PC-3 (cell line): ENCODE results near the gene MAGI1. TPM values are rescaled to one million over a fixed set of nuclear protein-coding genes. Genes with fewer than 3 reads are reported as not detected.

Source experiments
- ATAC-seq: fragments of 200-7000 bp; cut with Tn5 transposase; 2 replicates; pipeline ENCODE4 v1.9.1; 2020; ENCODE audit warnings: mild to moderate bottlenecking, moderate library complexity
- BruUV-seq: library from RNA; stranded (reverse); fragments of 400-500 nt; replicated peaks from 2 replicates; lab custom pipeline; 2021; lab: Mats Ljungman, UMichigan
- CTCF ChIA-PET: fragments of 300-600 bp; sonication (Branson Sonifier 250); formaldehyde crosslinking; loops from one replicate; lab custom pipeline; 2022; ENCODE audit warnings: antibody characterized with exemption; lab: Charles Lee
- POLR2A ChIA-PET: fragments of 300-600 bp; sonication (Branson Sonifier 250); formaldehyde crosslinking; loops from one replicate; lab custom pipeline; 2022; ENCODE audit warnings: antibody characterized with exemption; ENCODE audit not compliant: unreplicated experiment; lab: Charles Lee
- DNase-seq: peaks from one replicate; pipeline ENCODE4 v3.0.0-alpha.2; 2015
- H2AFZ ChIP-seq: fragments of 300-600 bp; sonication (generic); 2 replicates; pipeline ENCODE4 v1.6.0; 2016; ENCODE audit warnings: antibody characterized with exemption, low read length
- H3F3A ChIP-seq: fragments of 300-600 bp; sonication (generic); one replicate; pipeline ENCODE4 v1.6.0; 2017; ENCODE audit warnings: antibody characterized with exemption, low read length, control low read depth, mild to moderate bottlenecking; ENCODE audit not compliant: unreplicated experiment
- H3K27ac ChIP-seq: fragments of 300-600 bp; sonication (generic); 2 replicates; pipeline ENCODE4 v1.5.1; 2016; ENCODE audit warnings: mild to moderate bottlenecking, low read length
- H3K27me3 ChIP-seq: fragments of 300-600 bp; sonication (generic); 2 replicates; pipeline ENCODE4 v1.6.1; 2016; ENCODE audit warnings: low read length, mixed read lengths
- H3K36me3 ChIP-seq: fragments of 300-600 bp; sonication (generic); 2 replicates; pipeline ENCODE4 v1.6.1; 2016; ENCODE audit warnings: low read depth, mixed run types, low read length, mixed read lengths
- H3K4me1 ChIP-seq: fragments of 300-600 bp; sonication (generic); 2 replicates; pipeline ENCODE4 v1.5.1; 2016; ENCODE audit warnings: low read length; ENCODE audit not compliant: insufficient read depth
- H3K4me2 ChIP-seq: fragments of 300-600 bp; sonication (generic); 2 replicates; pipeline ENCODE4 v1.6.0; 2016; ENCODE audit warnings: low read length
- H3K4me3 ChIP-seq: fragments of 300-600 bp; sonication (generic); 2 replicates; pipeline ENCODE4 v1.5.1; 2016; ENCODE audit warnings: mild to moderate bottlenecking, low read length, mixed read lengths
- H3K79me2 ChIP-seq: fragments of 300-600 bp; sonication (generic); 2 replicates; pipeline ENCODE4 v1.6.1; 2017; ENCODE audit warnings: low read length, mixed read lengths
- H3K9ac ChIP-seq: fragments of 300-600 bp; sonication (generic); 2 replicates; pipeline ENCODE4 v1.6.0; 2016; ENCODE audit warnings: mild to moderate bottlenecking, low read length
- H3K9me2 ChIP-seq: fragments of 300-600 bp; sonication (generic); replicated peaks from 2 replicates; pipeline ENCODE4 v1.6.1; 2016; ENCODE audit warnings: mixed run types, low read length, mixed read lengths
- H3K9me3 ChIP-seq: fragments of 300-600 bp; sonication (generic); 2 replicates; pipeline ENCODE4 v1.6.1; 2016; ENCODE audit warnings: low read length, mixed read lengths
- H4K20me1 ChIP-seq: fragments of 300-600 bp; sonication (generic); 2 replicates; pipeline ENCODE4 v1.6.1; 2016; ENCODE audit warnings: low read length, mixed read lengths
- EZH2 ChIP-seq: fragments of 300-600 bp; sonication (generic); IDR thresholded peaks from one replicate; pipeline ENCODE4 v1.6.1; 2017; ENCODE audit warnings: antibody characterized with exemption, mild to moderate bottlenecking, low read length; ENCODE audit not compliant: unreplicated experiment
- EZH2phosphoT487 ChIP-seq: fragments of 300-600 bp; sonication (generic); IDR thresholded peaks from 2 replicates; pipeline ENCODE4 v1.6.1; 2018; ENCODE audit warnings: mild to moderate bottlenecking, antibody characterized with exemption, low read length, borderline replicate concordance
- intact Hi-C: fragments of 100-400 bp; cut with micrococcal nuclease; formaldehyde crosslinking; loops from 2 replicates; pipeline ENCODE4 v1.9.0; 2023
- total RNA-seq: library from RNA; depleted of rRNA; stranded (reverse); fragments of >200 nt; gene quantifications from 2 replicates; pipeline ENCODE4 v1.2.3, GENCODE V29; 2014
- TF ChIP-seq, protein P1 (sequence below): fragments of 300-600 bp; sonication (generic); conservative IDR thresholded peaks from 2 replicates; pipeline ENCODE4 v1.5.1; 2017; ENCODE audit warnings: antibody characterized with exemption, low read depth, mild to moderate bottlenecking, low read length

The MAGI1 gene
- total RNA-seq, 1 experiment from 2014 or later, result 8.9 TPM

DNA sequence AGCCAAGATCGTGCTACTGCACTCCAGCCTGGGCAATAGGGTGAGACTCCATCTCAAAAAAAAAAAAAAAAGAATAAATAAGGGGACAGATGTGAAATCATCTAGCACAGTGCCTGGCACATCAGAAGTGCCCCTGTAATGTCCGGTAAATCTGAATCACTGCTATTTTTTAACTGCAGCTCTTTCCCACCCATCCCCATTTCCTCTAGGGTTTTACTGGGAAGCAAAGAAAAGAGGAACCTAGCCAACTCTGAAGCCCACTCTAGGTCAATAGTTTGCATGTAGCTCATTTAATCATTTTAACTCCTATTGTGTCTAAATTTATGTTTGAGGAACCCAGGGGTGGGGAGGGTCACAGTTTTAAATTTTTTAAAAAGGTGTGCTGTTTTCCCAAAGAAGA lies 26.0 kb downstream of the MAGI1 start:
- H4K20me1 ChIP-seq, result no peaks in the 10 kb centered on the region
- H3K4me3 ChIP-seq, result no peak overlapping the region
- BruUV-seq, result no TSS peak
- no peaks in the 10 kb centered on the region for H3K9me2 ChIP-seq
- H3F3A ChIP-seq, result no peaks in the 10 kb centered on the region
- no peak for DNase-seq
- no peaks in the 10 kb centered on the region for H3K36me3 ChIP-seq
- H3K9ac ChIP-seq, result no peak overlapping the region
- intact Hi-C loops, result no loop called here
- ATAC-seq, result no peak
- CTCF ChIA-PET, result no interaction called here
- H3K79me2 ChIP-seq, result no peaks in the 10 kb centered on the region
- H3K27ac ChIP-seq, result no peak overlapping the region
- H3K27me3 ChIP-seq, result no peaks in the 10 kb centered on the region
- no peaks in the 10 kb centered on the region for H3K9me3 ChIP-seq
- no peak overlapping the region for H2AFZ ChIP-seq
- POLR2A ChIA-PET, result no interaction called here
- H3K4me2 ChIP-seq, result no peak overlapping the region
- TF ChIP-seq EZH2 (no peak), EZH2phosphoT487 (no peak)
- TF ChIP-seq, protein P1, sequence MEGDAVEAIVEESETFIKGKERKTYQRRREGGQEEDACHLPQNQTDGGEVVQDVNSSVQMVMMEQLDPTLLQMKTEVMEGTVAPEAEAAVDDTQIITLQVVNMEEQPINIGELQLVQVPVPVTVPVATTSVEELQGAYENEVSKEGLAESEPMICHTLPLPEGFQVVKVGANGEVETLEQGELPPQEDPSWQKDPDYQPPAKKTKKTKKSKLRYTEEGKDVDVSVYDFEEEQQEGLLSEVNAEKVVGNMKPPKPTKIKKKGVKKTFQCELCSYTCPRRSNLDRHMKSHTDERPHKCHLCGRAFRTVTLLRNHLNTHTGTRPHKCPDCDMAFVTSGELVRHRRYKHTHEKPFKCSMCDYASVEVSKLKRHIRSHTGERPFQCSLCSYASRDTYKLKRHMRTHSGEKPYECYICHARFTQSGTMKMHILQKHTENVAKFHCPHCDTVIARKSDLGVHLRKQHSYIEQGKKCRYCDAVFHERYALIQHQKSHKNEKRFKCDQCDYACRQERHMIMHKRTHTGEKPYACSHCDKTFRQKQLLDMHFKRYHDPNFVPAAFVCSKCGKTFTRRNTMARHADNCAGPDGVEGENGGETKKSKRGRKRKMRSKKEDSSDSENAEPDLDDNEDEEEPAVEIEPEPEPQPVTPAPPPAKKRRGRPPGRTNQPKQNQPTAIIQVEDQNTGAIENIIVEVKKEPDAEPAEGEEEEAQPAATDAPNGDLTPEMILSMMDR, result no peak
- peaks cover 14% of the 10 kb centered on the region for H3K4me1 ChIP-seq

DNA sequence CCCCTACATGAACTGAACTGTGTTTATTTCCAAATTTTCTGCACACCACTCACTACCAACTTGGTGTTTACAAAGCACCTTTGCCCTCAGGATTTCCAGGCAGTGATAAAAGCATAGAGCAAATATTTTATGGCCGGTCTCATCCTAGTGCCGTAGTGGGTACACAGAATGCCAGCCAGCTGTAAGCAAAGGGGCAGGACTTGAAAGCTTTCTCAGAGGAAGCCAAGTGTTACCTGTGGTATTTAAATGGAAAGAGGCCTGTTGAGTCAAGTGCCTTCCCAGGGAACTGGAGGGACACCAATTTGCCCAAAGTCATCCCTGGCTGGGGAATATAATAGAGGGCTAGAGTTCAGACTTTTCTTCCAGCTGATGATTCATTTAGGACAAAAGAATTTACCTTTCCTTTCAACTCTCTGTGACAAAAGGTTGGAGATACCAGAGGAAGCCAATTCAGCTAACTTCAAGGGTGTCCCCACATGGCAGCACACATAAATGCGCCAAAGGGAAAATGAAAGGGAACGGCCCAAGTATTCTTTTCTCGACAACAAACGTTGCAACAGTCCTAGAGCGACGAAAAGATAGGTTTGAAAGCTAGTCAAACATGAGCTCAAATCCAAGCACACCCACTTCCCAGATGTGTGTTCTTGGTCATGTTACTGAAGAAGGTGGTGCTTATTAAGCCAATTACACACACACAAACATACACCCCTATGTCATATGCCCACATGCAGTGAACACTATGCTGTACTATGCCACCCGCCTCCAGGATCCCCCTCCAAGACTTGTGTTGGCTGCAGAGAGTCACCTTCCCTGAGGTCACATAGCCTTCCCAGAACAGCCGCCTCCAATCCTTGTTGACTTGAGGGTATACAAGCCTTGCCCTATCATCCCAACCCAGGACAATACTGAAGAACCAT lies 27.7 kb downstream of the MAGI1 start:
- H3K4me2 ChIP-seq, result peak overlapping the region; percentile 26; the same call in 1 of the 2 replicates
- no peak overlapping the region for H3K9ac ChIP-seq
- intact Hi-C loops, result no loop called here
- POLR2A ChIA-PET, result interaction anchor here (0.6 kb wide), 1 partner anchor 9 kb away, joined by 3 read pairs; no protein-coding TSS in a partner anchor
- H3K9me3 ChIP-seq, result no peaks in the 10 kb centered on the region
- H4K20me1 ChIP-seq, result no peaks in the 10 kb centered on the region
- DNase-seq, result peak; percentile 66
- H3K4me3 ChIP-seq, result no peak overlapping the region; the same call in 1 of the 2 replicates
- no peak overlapping the region for H2AFZ ChIP-seq
- H3K27me3 ChIP-seq, result no peaks in the 10 kb centered on the region
- CTCF ChIA-PET, result no interaction called here
- TF ChIP-seq, protein P1, result no peak
- TF ChIP-seq EZH2phosphoT487 (no peak), EZH2 (no peak)
- peaks cover 14% of the 10 kb centered on the region for H3K4me1 ChIP-seq
- no peaks in the 10 kb centered on the region for H3K36me3 ChIP-seq
- no TSS peak for BruUV-seq
- peak overlapping the region; percentile 17; the same call in 1 of the 2 replicates for H3K27ac ChIP-seq
- no peaks in the 10 kb centered on the region for H3K79me2 ChIP-seq
- no peaks in the 10 kb centered on the region for H3K9me2 ChIP-seq
- ATAC-seq, result peak; percentile 74
- H3F3A ChIP-seq, result no peaks in the 10 kb centered on the region

DNA sequence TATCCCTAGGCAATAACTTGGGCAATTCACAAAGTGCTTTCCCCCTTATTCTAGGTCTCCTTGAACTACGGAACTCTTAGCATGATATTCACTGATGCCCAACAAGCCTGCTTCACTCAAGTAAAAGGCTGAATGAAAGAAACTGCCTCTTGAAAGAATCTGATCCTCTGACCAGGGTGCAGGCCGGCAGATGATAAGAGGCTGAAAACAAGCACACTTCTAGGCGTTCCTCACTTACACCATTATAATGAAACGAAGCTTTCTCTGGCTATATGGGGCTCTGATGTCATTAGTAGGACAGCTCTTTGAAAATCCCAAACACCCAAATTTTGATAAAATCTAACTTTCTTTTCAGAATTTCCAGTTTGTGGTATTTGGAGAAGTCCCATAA lies 28.4 kb downstream of the MAGI1 start:
- H3K4me1 ChIP-seq, result peaks cover 14% of the 10 kb centered on the region
- no peak overlapping the region for H2AFZ ChIP-seq
- ChIA-PET CTCF (no interaction called here), POLR2A (no interaction called here)
- no TSS peak for BruUV-seq
- no peaks in the 10 kb centered on the region for H3K36me3 ChIP-seq
- H3K9me3 ChIP-seq, result no peaks in the 10 kb centered on the region
- DNase-seq (no peak), ATAC-seq (no peak)
- TF ChIP-seq EZH2phosphoT487 (no peak), EZH2 (no peak)
- TF ChIP-seq, protein P1, result no peak
- no peaks in the 10 kb centered on the region for H3K9me2 ChIP-seq
- peak overlapping the region; percentile 17; the same call in 1 of the 2 replicates for H3K27ac ChIP-seq
- H3K4me2 ChIP-seq, result peak overlapping the region; percentile 26; the same call in 1 of the 2 replicates
- H3K79me2 ChIP-seq, result no peaks in the 10 kb centered on the region
- H3F3A ChIP-seq, result no peaks in the 10 kb centered on the region
- no peaks in the 10 kb centered on the region for H3K27me3 ChIP-seq
- intact Hi-C loops, result no loop called here
- H3K9ac ChIP-seq, result no peak overlapping the region
- no peak overlapping the region; the same call in 1 of the 2 replicates for H3K4me3 ChIP-seq
- H4K20me1 ChIP-seq, result no peaks in the 10 kb centered on the region
